ENCODE results near the gene HNF4A.
"Not testable (repeated sequence)": the region's sequence is repeated elsewhere in the genome, so short reads cannot be mapped to it uniquely, and the experiment has no call there.

HNF4A gene

GRCh38 chr20:44319839-44320422 lies 35.6 kb upstream of the HNF4A start:
- H3K36me3 ChIP-seq, result no peaks in the 10 kb centered on the region
- H3K9me3 ChIP-seq (ENCODE audit: severe bottlenecking), result no peaks in the 10 kb centered on the region
- H3K27me3 ChIP-seq (ENCODE audit: insufficient read depth, low read depth, severe bottlenecking), result no peaks in the 10 kb centered on the region
- no peak overlapping the region for H3K4me3 ChIP-seq (ENCODE audit: low read depth, low read length)
- H3K27ac ChIP-seq, result no peak overlapping the region
- no peak for TF ChIP-seq CTCF (IDR thresholded peaks at IDR 0.05; ENCODE audit: low read depth, low read length)
- no peak for DNase-seq

GRCh38 chr20:44324343-44324742 lies 31.2 kb upstream of the HNF4A start:
- Histone ChIP-seq H3K27me3 (ENCODE audit: insufficient read depth, low read depth, severe bottlenecking) (no peaks in the 10 kb centered on the region), H3K4me3 (ENCODE audit: low read depth, low read length) (no peak overlapping the region), H3K36me3 (no peaks in the 10 kb centered on the region), H3K9me3 (ENCODE audit: severe bottlenecking) (no peaks in the 10 kb centered on the region), H3K27ac (no peak overlapping the region)
- no peak for TF ChIP-seq CTCF (IDR thresholded peaks at IDR 0.05; ENCODE audit: low read depth, low read length)
- peak; percentile 22 for DNase-seq

- no peak for DNase-seq
- no peaks in the 10 kb centered on the region for H3K9me3 ChIP-seq (ENCODE audit: severe bottlenecking)
- H3K27me3 ChIP-seq (ENCODE audit: insufficient read depth, low read depth, severe bottlenecking), result no peaks in the 10 kb centered on the region
- no peak for TF ChIP-seq CTCF (IDR thresholded peaks at IDR 0.05; ENCODE audit: low read depth, low read length)
- no peak overlapping the region for H3K27ac ChIP-seq
- H3K36me3 ChIP-seq, result no peaks in the 10 kb centered on the region
- H3K4me3 ChIP-seq (ENCODE audit: low read depth, low read length), result no peak overlapping the region
Measured at GRCh38 chr20:44326391-44327159, 28.9 kb upstream of the HNF4A start.

- not testable (repeated sequence) for H3K36me3 ChIP-seq; H3K4me3 ChIP-seq (ENCODE audit: low read depth, low read length); DNase-seq; H3K27ac ChIP-seq; H3K9me3 ChIP-seq (ENCODE audit: severe bottlenecking); H3K27me3 ChIP-seq (ENCODE audit: insufficient read depth, low read depth, severe bottlenecking)
Measured at GRCh38 chr20:44327748-44328147, 27.8 kb upstream of the HNF4A start.

- no peaks in the 10 kb centered on the region for H3K27me3 ChIP-seq (ENCODE audit: insufficient read depth, low read depth, severe bottlenecking)
- no peaks in the 10 kb centered on the region for H3K9me3 ChIP-seq (ENCODE audit: severe bottlenecking)
- no peak for DNase-seq
- no peaks in the 10 kb centered on the region for H3K36me3 ChIP-seq
- no peak overlapping the region for H3K27ac ChIP-seq
- no peak overlapping the region for H3K4me3 ChIP-seq (ENCODE audit: low read depth, low read length)
- no peak for TF ChIP-seq CTCF (IDR thresholded peaks at IDR 0.05; ENCODE audit: low read depth, low read length)
Measured at GRCh38 chr20:44328428-44328827, 27.1 kb upstream of the HNF4A start.

GRCh38 chr20:44331201-44331600 lies 24.3 kb upstream of the HNF4A start:
- Histone ChIP-seq H3K27ac (no peak overlapping the region), H3K36me3 (no peaks in the 10 kb centered on the region), H3K27me3 (ENCODE audit: insufficient read depth, low read depth, severe bottlenecking) (no peaks in the 10 kb centered on the region), H3K4me3 (ENCODE audit: low read depth, low read length) (no peak overlapping the region), H3K9me3 (ENCODE audit: severe bottlenecking) (no peaks in the 10 kb centered on the region)
- DNase-seq, result no peak
- TF ChIP-seq CTCF (IDR thresholded peaks at IDR 0.05; ENCODE audit: low read depth, low read length), result no peak

All from WERI-Rb-1 (cell line).